Measurements from ENCODE around the gene TTYH3.

Gene TTYH3

GRCh38 chr7:2617325-2617905, 14.4 kb upstream of the TTYH3 start:
- no peak for DNase-seq

- DNase-seq, result no peak
Measured at GRCh38 chr7:2619116-2619515, 12.7 kb upstream of the TTYH3 start.

- no peak for DNase-seq
Measured at GRCh38 chr7:2621061-2621828, 10.5 kb upstream of the TTYH3 start.

GRCh38 chr7:2621948-2622640, 9.7 kb upstream of the TTYH3 start:
- no peak for DNase-seq

- DNase-seq, result no peak
Measured at GRCh38 chr7:2622869-2623697, 8.7 kb upstream of the TTYH3 start.

GRCh38 chr7:2623698-2624014, 8.1 kb upstream of the TTYH3 start:
- no peak for DNase-seq

GRCh38 chr7:2624293-2624886, 7.4 kb upstream of the TTYH3 start:
- no peak for DNase-seq

- DNase-seq, result no peak
Measured at GRCh38 chr7:2626498-2627117, 5.2 kb upstream of the TTYH3 start.

GRCh38 chr7:2627258-2628129, 4.3 kb upstream of the TTYH3 start:
- no peak for DNase-seq

- no peak for DNase-seq
Measured at GRCh38 chr7:2628130-2628482, 3.7 kb upstream of the TTYH3 start.

GRCh38 chr7:2628891-2629290, 2.9 kb upstream of the TTYH3 start:
- DNase-seq, result no peak

GRCh38 chr7:2629746-2630681, 1.8 kb upstream of the TTYH3 start:
- no peak for DNase-seq

GRCh38 chr7:2632733-2633537, 1.1 kb downstream of the TTYH3 start:
- peak; percentile 68 for DNase-seq

GRCh38 chr7:2633538-2634266, 1.9 kb downstream of the TTYH3 start:
- DNase-seq, result peak; percentile 63

- DNase-seq, result no peak
Measured at GRCh38 chr7:2634267-2635145, 2.7 kb downstream of the TTYH3 start.

GRCh38 chr7:2635148-2635668, 3.4 kb downstream of the TTYH3 start:
- DNase-seq, result no peak
